Measurements from ENCODE around the gene TMEM176A. TPM values are rescaled to one million over a fixed set of nuclear protein-coding genes. Genes with fewer than 3 reads are reported as not detected.

TMEM176A gene
- polyA plus RNA-seq, 2 of the 4 experiments (the other 2 are of a cell fraction), result 0.05 TPM; not detected in 1

GRCh38 chr7:150781103-150781502, 19.5 kb upstream of the TMEM176A start (continued):
- TF ChIP-seq ZNF302 (CRISPR knock-in tag; IDR thresholded peaks at IDR 0.05), result no peak
- TF ChIP-seq MAX (IDR thresholded peaks at IDR 0.05), result no peak

GRCh38 chr7:150781961-150782360, 18.6 kb upstream of the TMEM176A start:
- TF ChIP-seq EHMT2 (IDR thresholded peaks at IDR 0.05; ENCODE audit: low read depth), result no peak
- TF ChIP-seq PHF8 (IDR thresholded peaks at IDR 0.05; ENCODE audit: borderline replicate concordance, low read depth), result no peak
- no peak for TF ChIP-seq ZC3H11A (IDR thresholded peaks at IDR 0.05)
- Histone ChIP-seq H3K27ac (no peak overlapping the region), H3K4me3 (no peak overlapping the region), H3K4me2 (no peak overlapping the region), H3K4me1 (0 out of 3 replicates have a peak, but pooled peaks cover 12% of the 10 kb centered on the region), H3K9me3 (no peaks in the 10 kb centered on the region)
- DNase-seq (ENCODE audit: low read depth in 1 of 2, low spot score in 1 of 2) (no peak), ATAC-seq (no peak), FAIRE-seq (no peak)
- ChIA-PET POLR2A (no interaction called here), CTCF (no interaction called here)
- 66% methylated on average over 2 of the region's 2 CpGs for WGBS (ENCODE audit: missing lambda C conversion rate)

- Histone ChIP-seq H3K27ac (no peak overlapping the region), H3K4me1 (0 out of 3 replicates have a peak, but pooled peaks cover 12% of the 10 kb centered on the region), H3K9me3 (no peaks in the 10 kb centered on the region), H3K4me2 (peak overlapping the region; percentile 48), H3K4me3 (no peak overlapping the region)
- peak in 1 of 2 experiments; percentile 12 for DNase-seq (ENCODE audit: low read depth in 1 of 2, low spot score in 1 of 2)
- WGBS (ENCODE audit: missing lambda C conversion rate), result 40% methylated on average over 9 of the region's 9 CpGs
- POLR2A ChIA-PET, result no interaction called here
- no peak for FAIRE-seq
- peak in 1 of 2 experiments; percentile 47; a peak in 3 of 6 replicates for ATAC-seq
- TF ChIP-seq HMGXB4 (CRISPR knock-in tag; IDR thresholded peaks at IDR 0.05; ENCODE audit: borderline replicate concordance) (no peak), PHF8 (IDR thresholded peaks at IDR 0.05; ENCODE audit: borderline replicate concordance, low read depth) (no peak), RNF2 (IDR thresholded peaks at IDR 0.05; ENCODE audit: borderline replicate concordance, low read depth) (no peak), ZFP36 (IDR thresholded peaks at IDR 0.05; ENCODE audit: borderline replicate concordance, partially characterized antibody) (no peak), KDM1A (IDR thresholded peaks at IDR 0.05; ENCODE audit: low read depth) (no peak), FOSB (CRISPR knock-in tag; IDR thresholded peaks at IDR 0.05) (no peak), MAX (IDR thresholded peaks at IDR 0.05) (no peak), ATOH8 (CRISPR knock-in tag; IDR thresholded peaks at IDR 0.05; ENCODE audit: low read depth) (no peak), CHD2 (IDR thresholded peaks at IDR 0.05; ENCODE audit: low read length, partially characterized antibody) (no peak)
- CTCF ChIA-PET, result interaction anchor here (0.6 to 0.7 kb wide), 2 partner anchors 85 to 1689 kb away, joined by 3 read pairs; no protein-coding TSS in a partner anchor
These were observed 16.3 kb upstream of the TMEM176A start for GRCh38 chr7:150784120-150784736.

GRCh38 chr7:150784954-150785353, 15.6 kb upstream of the TMEM176A start:
- CTCF ChIA-PET, result interaction anchor here (0.7 kb wide), 1 partner anchor 387 kb away, joined by 3 read pairs; no protein-coding TSS in a partner anchor
- ATAC-seq (peak in 1 of 2 experiments; percentile 50; a peak in 3 of 6 replicates), DNase-seq (ENCODE audit: low read depth in 1 of 2, low spot score in 1 of 2) (no peak), FAIRE-seq (no peak)
- 72% methylated on average over 4 of the region's 4 CpGs for WGBS (ENCODE audit: missing lambda C conversion rate)
- Histone ChIP-seq H3K9me3 (no peaks in the 10 kb centered on the region), H3K4me3 (no peak overlapping the region), H3K4me1 (0 out of 3 replicates have a peak, but pooled peaks cover 12% of the 10 kb centered on the region), H3K4me2 (no peak overlapping the region), H3K27ac (no peak overlapping the region)
- POLR2A ChIA-PET, result no interaction called here
- TF ChIP-seq CHD4 (IDR thresholded peaks at IDR 0.05; ENCODE audit: borderline replicate concordance) (no peak), BHLHE40 (IDR thresholded peaks at IDR 0.05; ENCODE audit: low read depth, low read length) (no peak), FOSL2 (IDR thresholded peaks at IDR 0.05) (no peak), FOSL2 (CRISPR knock-in tag; IDR thresholded peaks at IDR 0.05) (no peak)

Measured in A549 (cell line).